Measurements from ENCODE around the gene RABGAP1L.
"Not testable (repeated sequence)": the region's sequence is repeated elsewhere in the genome, so short reads cannot be mapped to it uniquely, and the experiment has no call there.

RABGAP1L gene

DNA sequence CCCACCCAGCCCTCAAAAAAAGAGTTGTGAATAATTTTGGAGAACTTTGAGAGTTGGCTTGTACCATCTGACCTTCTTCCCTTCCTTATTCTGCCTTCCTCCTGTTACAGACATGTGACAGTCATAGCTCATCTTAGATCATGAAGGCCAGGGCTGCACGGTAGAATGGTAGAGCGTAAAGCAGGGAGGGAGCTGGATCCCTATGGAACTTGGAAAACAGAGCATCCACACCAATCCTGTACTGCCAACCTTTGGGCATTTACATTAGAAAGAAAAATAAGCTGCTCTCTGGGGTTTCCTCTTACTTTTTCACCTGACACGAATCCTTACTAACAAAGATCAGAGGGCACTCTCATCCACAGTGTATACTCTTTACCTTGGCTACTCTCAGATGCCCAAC lies 409.9 kb downstream of the RABGAP1L start:
- H3K4me1 ChIP-seq (ENCODE audit: control insufficient read depth, insufficient read depth, low read length, poor library complexity, severe bottlenecking), result no peaks in the 10 kb centered on the region
- H3K27me3 ChIP-seq (replicated peaks; ENCODE audit: control insufficient read depth, insufficient read depth, low read length, poor library complexity, severe bottlenecking), result no peaks in the 10 kb centered on the region
- no peak overlapping the region for H3K27ac ChIP-seq (ENCODE audit: insufficient read depth, low read length, poor library complexity, severe bottlenecking)
- DNase-seq, result no peak
- no peak overlapping the region for H3K4me3 ChIP-seq (ENCODE audit: insufficient read depth, low read depth, low read length, poor library complexity, severe bottlenecking)
- no peaks in the 10 kb centered on the region for H3K9me3 ChIP-seq (ENCODE audit: control insufficient read depth, low read length)
- no peaks in the 10 kb centered on the region for H3K36me3 ChIP-seq (ENCODE audit: control insufficient read depth, insufficient read depth, low read length)

GRCh38 chr1:174572771-174573170 lies 413.5 kb downstream of the RABGAP1L start:
- Histone ChIP-seq H3K4me3 (ENCODE audit: insufficient read depth, low read depth, low read length, poor library complexity, severe bottlenecking) (no peak overlapping the region), H3K27ac (ENCODE audit: insufficient read depth, low read length, poor library complexity, severe bottlenecking) (no peak overlapping the region), H3K4me1 (ENCODE audit: control insufficient read depth, insufficient read depth, low read length, poor library complexity, severe bottlenecking) (no peaks in the 10 kb centered on the region), H3K9me3 (ENCODE audit: control insufficient read depth, low read length) (no peaks in the 10 kb centered on the region), H3K27me3 (replicated peaks; ENCODE audit: control insufficient read depth, insufficient read depth, low read length, poor library complexity, severe bottlenecking) (no peaks in the 10 kb centered on the region), H3K36me3 (ENCODE audit: control insufficient read depth, insufficient read depth, low read length) (no peaks in the 10 kb centered on the region)
- DNase-seq, result no peak

- H3K9me3 ChIP-seq (ENCODE audit: control insufficient read depth, low read length); H3K27ac ChIP-seq (ENCODE audit: insufficient read depth, low read length, poor library complexity, severe bottlenecking); H3K4me1 ChIP-seq (ENCODE audit: control insufficient read depth, insufficient read depth, low read length, poor library complexity, severe bottlenecking); DNase-seq; H3K4me3 ChIP-seq (ENCODE audit: insufficient read depth, low read depth, low read length, poor library complexity, severe bottlenecking); H3K36me3 ChIP-seq (ENCODE audit: control insufficient read depth, insufficient read depth, low read length); H3K27me3 ChIP-seq (replicated peaks; ENCODE audit: control insufficient read depth, insufficient read depth, low read length, poor library complexity, severe bottlenecking): not testable (repeated sequence)
Measured at GRCh38 chr1:174576120-174576519, 416.8 kb downstream of the RABGAP1L start.

GRCh38 chr1:174577681-174578080 lies 418.4 kb downstream of the RABGAP1L start:
- H3K9me3 ChIP-seq (ENCODE audit: control insufficient read depth, low read length), result no peaks in the 10 kb centered on the region
- H3K4me3 ChIP-seq (ENCODE audit: insufficient read depth, low read depth, low read length, poor library complexity, severe bottlenecking), result no peak overlapping the region
- H3K36me3 ChIP-seq (ENCODE audit: control insufficient read depth, insufficient read depth, low read length), result no peaks in the 10 kb centered on the region
- no peaks in the 10 kb centered on the region for H3K27me3 ChIP-seq (replicated peaks; ENCODE audit: control insufficient read depth, insufficient read depth, low read length, poor library complexity, severe bottlenecking)
- no peak for DNase-seq
- no peaks in the 10 kb centered on the region for H3K4me1 ChIP-seq (ENCODE audit: control insufficient read depth, insufficient read depth, low read length, poor library complexity, severe bottlenecking)
- H3K27ac ChIP-seq (ENCODE audit: insufficient read depth, low read length, poor library complexity, severe bottlenecking), result no peak overlapping the region

DNA sequence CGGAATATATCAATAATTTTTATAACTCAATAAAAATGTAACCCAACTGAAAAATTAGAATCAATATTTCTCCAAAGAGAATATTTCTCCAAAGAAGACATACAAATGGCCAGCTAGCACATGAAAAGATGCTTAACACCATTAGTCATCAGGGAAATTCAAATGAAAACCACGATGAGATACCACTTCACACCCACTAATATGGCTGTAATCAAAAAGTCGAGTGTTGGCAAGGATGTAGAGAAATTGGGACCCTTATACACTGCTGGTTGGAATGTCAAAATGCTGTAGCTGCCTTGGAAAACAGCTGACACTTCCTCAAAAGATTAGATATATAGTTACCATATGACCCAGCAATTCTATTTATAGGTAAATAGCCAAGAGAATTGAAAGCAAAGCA lies 421.5 kb downstream of the RABGAP1L start:
- no peak for DNase-seq
- Histone ChIP-seq H3K4me3 (ENCODE audit: insufficient read depth, low read depth, low read length, poor library complexity, severe bottlenecking) (no peak overlapping the region), H3K27ac (ENCODE audit: insufficient read depth, low read length, poor library complexity, severe bottlenecking) (no peak overlapping the region), H3K4me1 (ENCODE audit: control insufficient read depth, insufficient read depth, low read length, poor library complexity, severe bottlenecking) (no peaks in the 10 kb centered on the region), H3K27me3 (replicated peaks; ENCODE audit: control insufficient read depth, insufficient read depth, low read length, poor library complexity, severe bottlenecking) (no peaks in the 10 kb centered on the region), H3K9me3 (ENCODE audit: control insufficient read depth, low read length) (no peaks in the 10 kb centered on the region), H3K36me3 (ENCODE audit: control insufficient read depth, insufficient read depth, low read length) (peaks cover 6% of the 10 kb centered on the region)

DNA sequence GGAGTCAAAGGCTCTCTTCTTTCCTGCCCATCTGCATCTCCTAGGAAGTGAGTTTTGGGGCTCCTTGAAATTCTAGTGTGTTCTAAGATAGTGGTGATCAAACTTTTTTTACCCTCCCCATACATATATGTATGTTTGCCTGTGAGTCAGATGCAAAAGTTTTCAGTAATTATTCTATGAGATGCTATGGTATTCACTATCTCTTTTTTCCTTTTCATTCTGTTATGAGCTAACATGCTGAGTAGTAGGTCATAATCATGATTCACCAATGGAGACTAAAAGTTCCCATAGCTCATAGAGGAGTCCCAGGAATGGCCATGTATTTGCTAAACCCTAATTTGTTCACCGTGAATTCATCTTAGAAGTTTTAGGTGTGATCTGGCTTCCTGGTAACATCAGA lies 424.0 kb downstream of the RABGAP1L start:
- Histone ChIP-seq H3K4me1 (ENCODE audit: control insufficient read depth, insufficient read depth, low read length, poor library complexity, severe bottlenecking) (no peaks in the 10 kb centered on the region), H3K36me3 (ENCODE audit: control insufficient read depth, insufficient read depth, low read length) (peaks cover 6% of the 10 kb centered on the region), H3K9me3 (ENCODE audit: control insufficient read depth, low read length) (no peaks in the 10 kb centered on the region), H3K4me3 (ENCODE audit: insufficient read depth, low read depth, low read length, poor library complexity, severe bottlenecking) (no peak overlapping the region), H3K27me3 (replicated peaks; ENCODE audit: control insufficient read depth, insufficient read depth, low read length, poor library complexity, severe bottlenecking) (no peaks in the 10 kb centered on the region), H3K27ac (ENCODE audit: insufficient read depth, low read length, poor library complexity, severe bottlenecking) (no peak overlapping the region)
- DNase-seq, result no peak

- no peak overlapping the region for H3K4me3 ChIP-seq (ENCODE audit: insufficient read depth, low read depth, low read length, poor library complexity, severe bottlenecking)
- H3K27me3 ChIP-seq (replicated peaks; ENCODE audit: control insufficient read depth, insufficient read depth, low read length, poor library complexity, severe bottlenecking), result no peaks in the 10 kb centered on the region
- H3K36me3 ChIP-seq (ENCODE audit: control insufficient read depth, insufficient read depth, low read length), result peaks cover 6% of the 10 kb centered on the region
- no peak overlapping the region for H3K27ac ChIP-seq (ENCODE audit: insufficient read depth, low read length, poor library complexity, severe bottlenecking)
- H3K4me1 ChIP-seq (ENCODE audit: control insufficient read depth, insufficient read depth, low read length, poor library complexity, severe bottlenecking), result no peaks in the 10 kb centered on the region
- no peaks in the 10 kb centered on the region for H3K9me3 ChIP-seq (ENCODE audit: control insufficient read depth, low read length)
- DNase-seq, result no peak
Measured at GRCh38 chr1:174584071-174584470, 424.8 kb downstream of the RABGAP1L start.

GRCh38 chr1:174588618-174589017 lies 429.3 kb downstream of the RABGAP1L start:
- H3K9me3 ChIP-seq (ENCODE audit: control insufficient read depth, low read length); H3K36me3 ChIP-seq (ENCODE audit: control insufficient read depth, insufficient read depth, low read length); H3K4me3 ChIP-seq (ENCODE audit: insufficient read depth, low read depth, low read length, poor library complexity, severe bottlenecking); DNase-seq; H3K27ac ChIP-seq (ENCODE audit: insufficient read depth, low read length, poor library complexity, severe bottlenecking); H3K4me1 ChIP-seq (ENCODE audit: control insufficient read depth, insufficient read depth, low read length, poor library complexity, severe bottlenecking); H3K27me3 ChIP-seq (replicated peaks; ENCODE audit: control insufficient read depth, insufficient read depth, low read length, poor library complexity, severe bottlenecking): not testable (repeated sequence)

DNA sequence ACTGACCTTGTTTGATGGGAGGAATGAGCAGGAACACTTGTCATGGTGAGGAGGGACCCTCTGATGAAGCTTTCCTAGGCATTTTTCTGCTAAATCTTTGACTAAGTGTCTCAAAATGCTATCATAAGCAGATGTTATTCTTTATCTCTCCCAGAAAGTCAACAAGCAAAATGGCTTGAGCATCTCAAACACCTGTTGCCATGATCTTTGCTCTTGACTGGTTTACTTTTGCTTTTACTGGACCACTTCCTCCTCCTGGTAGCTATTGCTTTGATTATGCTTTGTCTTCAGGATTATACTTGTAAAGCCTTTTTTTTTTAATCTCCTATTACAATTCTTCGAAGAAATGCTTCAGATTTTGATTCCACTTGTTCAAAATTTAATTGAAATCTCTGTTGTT lies 445.9 kb downstream of the RABGAP1L start:
- H3K27me3 ChIP-seq (replicated peaks; ENCODE audit: control insufficient read depth, insufficient read depth, low read length, poor library complexity, severe bottlenecking), result no peaks in the 10 kb centered on the region

DNA sequence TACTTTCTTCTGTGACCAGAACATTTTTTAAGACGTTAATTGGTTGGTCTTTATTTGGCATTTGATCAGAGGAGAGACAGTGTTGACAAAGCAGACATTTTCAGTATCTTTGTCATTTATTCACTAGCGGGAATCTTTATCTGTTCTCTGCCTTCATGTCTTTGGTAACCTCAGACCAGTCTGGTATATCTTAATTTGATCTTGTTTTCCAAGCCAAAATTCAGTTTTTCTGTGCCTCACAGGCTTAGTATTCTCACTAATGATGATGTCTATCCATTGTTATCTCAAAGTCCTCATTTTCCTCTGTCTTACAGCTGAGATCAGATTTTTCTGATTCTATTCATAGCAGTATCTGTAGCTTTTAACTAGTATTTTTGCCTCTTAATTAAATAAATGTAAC lies 447.2 kb downstream of the RABGAP1L start:
- H3K9me3 ChIP-seq (ENCODE audit: control insufficient read depth, low read length), result no peaks in the 10 kb centered on the region
- no peaks in the 10 kb centered on the region for H3K36me3 ChIP-seq (ENCODE audit: control insufficient read depth, insufficient read depth, low read length)
- H3K27me3 ChIP-seq (replicated peaks; ENCODE audit: control insufficient read depth, insufficient read depth, low read length, poor library complexity, severe bottlenecking), result no peaks in the 10 kb centered on the region
- H3K4me3 ChIP-seq (ENCODE audit: insufficient read depth, low read depth, low read length, poor library complexity, severe bottlenecking), result no peak overlapping the region
- no peaks in the 10 kb centered on the region for H3K4me1 ChIP-seq (ENCODE audit: control insufficient read depth, insufficient read depth, low read length, poor library complexity, severe bottlenecking)
- no peak for DNase-seq
- H3K27ac ChIP-seq (ENCODE audit: insufficient read depth, low read length, poor library complexity, severe bottlenecking), result no peak overlapping the region

More for the DNA sequence above, 445.9 kb downstream of the RABGAP1L start:
- DNase-seq, result no peak
- no peaks in the 10 kb centered on the region for H3K9me3 ChIP-seq (ENCODE audit: control insufficient read depth, low read length)
- no peaks in the 10 kb centered on the region for H3K36me3 ChIP-seq (ENCODE audit: control insufficient read depth, insufficient read depth, low read length)
- no peaks in the 10 kb centered on the region for H3K4me1 ChIP-seq (ENCODE audit: control insufficient read depth, insufficient read depth, low read length, poor library complexity, severe bottlenecking)
- no peak overlapping the region for H3K4me3 ChIP-seq (ENCODE audit: insufficient read depth, low read depth, low read length, poor library complexity, severe bottlenecking)
- H3K27ac ChIP-seq (ENCODE audit: insufficient read depth, low read length, poor library complexity, severe bottlenecking), result no peak overlapping the region

- not testable (repeated sequence) for H3K4me3 ChIP-seq (ENCODE audit: insufficient read depth, low read depth, low read length, poor library complexity, severe bottlenecking); H3K27me3 ChIP-seq (replicated peaks; ENCODE audit: control insufficient read depth, insufficient read depth, low read length, poor library complexity, severe bottlenecking); H3K9me3 ChIP-seq (ENCODE audit: control insufficient read depth, low read length); DNase-seq; H3K27ac ChIP-seq (ENCODE audit: insufficient read depth, low read length, poor library complexity, severe bottlenecking); H3K4me1 ChIP-seq (ENCODE audit: control insufficient read depth, insufficient read depth, low read length, poor library complexity, severe bottlenecking); H3K36me3 ChIP-seq (ENCODE audit: control insufficient read depth, insufficient read depth, low read length)
Measured at GRCh38 chr1:174617905-174618304, 458.6 kb downstream of the RABGAP1L start.

Measured in effector memory CD4-positive, alpha-beta T cell (primary cell).